OCI-LY7 (cell line): Measurements from ENCODE around the gene SUPT5H. TPM values are rescaled to one million over a fixed set of nuclear protein-coding genes. Genes with fewer than 3 reads are reported as not detected.

Source experiments
- BruUV-seq: library from RNA; stranded (reverse); fragments of 400-500 nt; replicated peaks from 2 replicates; lab custom pipeline; 2021; lab: Mats Ljungman, UMichigan
- CTCF ChIA-PET: fragments of 300-600 bp; sonication (Branson Sonifier 250); formaldehyde crosslinking; loops from one replicate; lab custom pipeline; 2022; ENCODE audit warnings: antibody characterized with exemption; ENCODE audit not compliant: unreplicated experiment; lab: Charles Lee
- POLR2A ChIA-PET: fragments of 300-600 bp; sonication (Branson Sonifier 250); formaldehyde crosslinking; loops from one replicate; lab custom pipeline; 2022; ENCODE audit warnings: antibody characterized with exemption; lab: Charles Lee
- DNase-seq: peaks from one replicate; pipeline ENCODE4 v3.0.0-alpha.2; 2015; ENCODE audit warnings: low spot score
- H2AFZ ChIP-seq: fragments of 200-600 bp; sonication (generic), shearing (Covaris generic); 2 replicates; pipeline ENCODE4 v1.6.1; 2014; ENCODE audit warnings: mild to moderate bottlenecking, antibody characterized with exemption, low read length, moderate library complexity
- H3K27ac ChIP-seq: fragments of 200-600 bp; sonication (generic); 2 replicates; pipeline ENCODE4 v1.5.1; 2014; ENCODE audit warnings: mixed run types, low read depth, mild to moderate bottlenecking, moderate library complexity, low read length, inconsistent platforms; ENCODE audit not compliant: poor library complexity, severe bottlenecking
- H3K36me3 ChIP-seq: fragments of 200-600 bp; sonication (generic); 2 replicates; pipeline ENCODE4 v1.6.1; 2014; ENCODE audit warnings: mild to moderate bottlenecking, antibody characterized with exemption, low read length, moderate library complexity, mixed read lengths; ENCODE audit not compliant: insufficient read depth
- H3K4me1 ChIP-seq: fragments of 200-600 bp; sonication (generic); 2 replicates; pipeline ENCODE4 v1.5.1; 2014; ENCODE audit warnings: mild to moderate bottlenecking, low read length; ENCODE audit not compliant: insufficient read depth, poor library complexity, severe bottlenecking
- H3K4me2 ChIP-seq: fragments of 200-600 bp; sonication (generic); 2 replicates; pipeline ENCODE4 v1.6.1; 2014; ENCODE audit warnings: mild to moderate bottlenecking, low read length
- H3K4me3 ChIP-seq: fragments of 200-600 bp; sonication (generic); 2 replicates; pipeline ENCODE4 v1.5.1; 2014; ENCODE audit warnings: mild to moderate bottlenecking, low read depth, low read length; ENCODE audit not compliant: poor library complexity, severe bottlenecking
- H3K79me2 ChIP-seq: fragments of 200-600 bp; sonication (generic); 2 replicates; pipeline ENCODE4 v1.6.1; 2016; ENCODE audit warnings: low read depth, mild to moderate bottlenecking, low read length, moderate library complexity, mixed read lengths; ENCODE audit not compliant: insufficient read depth
- H3K9me2 ChIP-seq: fragments of 200-600 bp; sonication (generic); 2 replicates; pipeline ENCODE4 v1.6.1; 2016; ENCODE audit warnings: mild to moderate bottlenecking, low read length, mixed read lengths; ENCODE audit not compliant: insufficient read depth
- H3K9me3 ChIP-seq: fragments of 200-600 bp; sonication (generic); 2 replicates; pipeline ENCODE4 v1.6.1; 2014; ENCODE audit warnings: mild to moderate bottlenecking, mixed run types, low read length, mixed read lengths
- H4K20me1 ChIP-seq: fragments of 200-600 bp; sonication (generic); 2 replicates; pipeline ENCODE4 v1.6.1; 2014; ENCODE audit warnings: mild to moderate bottlenecking, antibody characterized with exemption, low read length, moderate library complexity, mixed read lengths; ENCODE audit not compliant: insufficient read depth
- CTCF ChIP-seq: fragments of 200-600 bp; sonication (generic); conservative IDR thresholded peaks from 2 replicates; pipeline ENCODE4 v1.5.1; 2014; ENCODE audit warnings: mild to moderate bottlenecking, antibody characterized with exemption, low read length, moderate library complexity, mixed read lengths
- EZH2phosphoT487 ChIP-seq: fragments of 200-600 bp; sonication (generic); IDR thresholded peaks from 2 replicates; pipeline ENCODE4 v1.6.1; 2018; ENCODE audit warnings: low read depth, borderline replicate concordance, mild to moderate bottlenecking, mixed run types, antibody characterized with exemption, low read length, moderate library complexity, mixed read lengths
- intact Hi-C: fragments of 100-400 bp; cut with micrococcal nuclease; formaldehyde crosslinking; loops from one replicate; pipeline ENCODE4 v1.10.0; 2022; ENCODE audit not compliant: unreplicated experiment
- total RNA-seq, 2 experiments: library from RNA; depleted of rRNA in 1 of 2; stranded (reverse); fragments of >200 nt in 1 of 2; shearing (Covaris generic) in 1 of 2; gene quantifications; 2 replicates each; pipeline ENCODE4 v1.2.3, GENCODE V29; 2014 to 2022

The SUPT5H gene
- total RNA-seq, 2 experiments from 2014 or later: 70.1 to 175 TPM

GRCh38 chr19:39425744-39426143 is 19.6 kb upstream of the SUPT5H start:
- no peaks in the 10 kb centered on the region for H3K79me2 ChIP-seq
- H3K4me3 ChIP-seq: no peak overlapping the region
- peaks cover 43% of the 10 kb centered on the region for H3K36me3 ChIP-seq
- no peak overlapping the region for H2AFZ ChIP-seq
- H3K9me3 ChIP-seq: no peaks in the 10 kb centered on the region
- DNase-seq: no peak
- H4K20me1 ChIP-seq: no peaks in the 10 kb centered on the region; the same call in 1 of the 2 replicates
- no peaks in the 10 kb centered on the region for H3K4me1 ChIP-seq
- H3K27ac ChIP-seq: no peak overlapping the region
- CTCF ChIA-PET: no interaction called here
- no peaks in the 10 kb centered on the region for H3K9me2 ChIP-seq
- TF ChIP-seq CTCF (no peak), EZH2phosphoT487 (no peak)
- no peak overlapping the region for H3K4me2 ChIP-seq
- intact Hi-C loops: no loop called here
- POLR2A ChIA-PET: no interaction called here
- BruUV-seq: no TSS peak

- H3K36me3 ChIP-seq: peaks cover 43% of the 10 kb centered on the region
- no peaks in the 10 kb centered on the region for H3K79me2 ChIP-seq
- no peaks in the 10 kb centered on the region for H3K4me1 ChIP-seq
- ChIA-PET CTCF (no interaction called here), POLR2A (interaction anchor here (1.8 kb wide), 1 partner anchor 9 kb away, joined by 12 read pairs; the partner anchor contains the start of gene RPS16)
- no peaks in the 10 kb centered on the region; the same call in 1 of the 2 replicates for H4K20me1 ChIP-seq
- H3K9me2 ChIP-seq: no peaks in the 10 kb centered on the region
- no peak overlapping the region for H2AFZ ChIP-seq
- no peaks in the 10 kb centered on the region for H3K9me3 ChIP-seq
- no TSS peak for BruUV-seq
- H3K27ac ChIP-seq: no peak overlapping the region
- intact Hi-C loops: no loop called here
- H3K4me3 ChIP-seq: no peak overlapping the region
- no peak overlapping the region for H3K4me2 ChIP-seq
- DNase-seq: no peak
- TF ChIP-seq EZH2phosphoT487 (no peak), CTCF (no peak)
Observed at GRCh38 chr19:39426170-39426569, 19.2 kb upstream of the SUPT5H start.

- no peaks in the 10 kb centered on the region for H3K4me1 ChIP-seq
- no peak overlapping the region for H3K4me2 ChIP-seq
- no peak overlapping the region for H3K27ac ChIP-seq
- no peaks in the 10 kb centered on the region; the same call in 1 of the 2 replicates for H4K20me1 ChIP-seq
- H2AFZ ChIP-seq: no peak overlapping the region
- ChIA-PET CTCF (no interaction called here), POLR2A (interaction anchor here (1.8 kb wide), 1 partner anchor 8 kb away, joined by 12 read pairs; the partner anchor contains the start of gene RPS16)
- no peak for TF ChIP-seq EZH2phosphoT487
- no peak for TF ChIP-seq CTCF
- no peak for DNase-seq
- H3K4me3 ChIP-seq: no peak overlapping the region
- H3K36me3 ChIP-seq: peaks cover 46% of the 10 kb centered on the region
- no peaks in the 10 kb centered on the region for H3K79me2 ChIP-seq
- intact Hi-C loops: no loop called here
- BruUV-seq: no TSS peak
- H3K9me2 ChIP-seq: no peaks in the 10 kb centered on the region
- no peaks in the 10 kb centered on the region for H3K9me3 ChIP-seq
Observed at GRCh38 chr19:39427707-39428106, 17.7 kb upstream of the SUPT5H start.
